Measurements from ENCODE around the gene NSD2. TPM values are rescaled to one million over a fixed set of nuclear protein-coding genes. Genes with fewer than 3 reads are reported as not detected.
A peak's percentile ranks its signal among the peaks of the same experiment; 100 is the strongest.

NSD2 gene
- total RNA-seq, 1 donor from 2014 or later = 66.4 TPM

- Mint-ChIP-seq H3K27ac (ENCODE audit: unreplicated experiment) (no peak overlapping the region), H3K4me3 (ENCODE audit: unreplicated experiment) (no peak overlapping the region), H3K27me3 (ENCODE audit: unreplicated experiment) (no peaks in the 10 kb centered on the region), H3K36me3 (ENCODE audit: unreplicated experiment) (no peaks in the 10 kb centered on the region), H3K9me3 (ENCODE audit: unreplicated experiment) (no peaks in the 10 kb centered on the region), H3K4me1 (ENCODE audit: unreplicated experiment) (no peaks in the 10 kb centered on the region)
- no peak for DNase-seq (ENCODE audit: extremely low spot score, unreplicated experiment)
- TF ChIP-seq CTCF (IDR thresholded peaks at IDR 0.05) = no peak
Observed at GRCh38 chr4:1864076-1865008, 6.9 kb upstream of the NSD2 start.

- Mint-ChIP-seq H3K27me3 (ENCODE audit: unreplicated experiment) (no peaks in the 10 kb centered on the region), H3K4me3 (ENCODE audit: unreplicated experiment) (no peak overlapping the region), H3K9me3 (ENCODE audit: unreplicated experiment) (no peaks in the 10 kb centered on the region), H3K27ac (ENCODE audit: unreplicated experiment) (no peak overlapping the region), H3K36me3 (ENCODE audit: unreplicated experiment) (no peaks in the 10 kb centered on the region), H3K4me1 (ENCODE audit: unreplicated experiment) (peaks cover 7% of the 10 kb centered on the region)
- no peak for TF ChIP-seq CTCF (IDR thresholded peaks at IDR 0.05)
- DNase-seq (ENCODE audit: extremely low spot score, unreplicated experiment) = no peak
Observed at GRCh38 chr4:1866189-1866661, 5.0 kb upstream of the NSD2 start.

GRCh38 chr4:1868293-1868692 lies 2.9 kb upstream of the NSD2 start:
- Mint-ChIP-seq H3K4me3 (ENCODE audit: unreplicated experiment) (no peak overlapping the region), H3K4me1 (ENCODE audit: unreplicated experiment) (peaks cover 18% of the 10 kb centered on the region), H3K9me3 (ENCODE audit: unreplicated experiment) (no peaks in the 10 kb centered on the region), H3K36me3 (ENCODE audit: unreplicated experiment) (no peaks in the 10 kb centered on the region), H3K27me3 (ENCODE audit: unreplicated experiment) (no peaks in the 10 kb centered on the region), H3K27ac (ENCODE audit: unreplicated experiment) (peak overlapping the region; percentile 27)
- no peak for TF ChIP-seq CTCF (IDR thresholded peaks at IDR 0.05)
- no peak for DNase-seq (ENCODE audit: extremely low spot score, unreplicated experiment)

GRCh38 chr4:1868912-1869311 lies 2.3 kb upstream of the NSD2 start:
- Mint-ChIP-seq H3K4me3 (ENCODE audit: unreplicated experiment) (no peak overlapping the region), H3K27ac (ENCODE audit: unreplicated experiment) (peak overlapping the region; percentile 27)

More at GRCh38 chr4:1868912-1869311, 2.3 kb upstream of the NSD2 start:
- no peaks in the 10 kb centered on the region for H3K36me3 Mint-ChIP-seq (ENCODE audit: unreplicated experiment)
- DNase-seq (ENCODE audit: extremely low spot score, unreplicated experiment) = no peak
- no peaks in the 10 kb centered on the region for H3K27me3 Mint-ChIP-seq (ENCODE audit: unreplicated experiment)
- no peaks in the 10 kb centered on the region for H3K9me3 Mint-ChIP-seq (ENCODE audit: unreplicated experiment)
- peaks cover 22% of the 10 kb centered on the region for H3K4me1 Mint-ChIP-seq (ENCODE audit: unreplicated experiment)
- no peak for TF ChIP-seq CTCF (IDR thresholded peaks at IDR 0.05)
